AG04449 (cell line): Measurements from ENCODE around the gene AGAP1.

ENCODE experiments used
- CTCF ChIA-PET: fragments of 350-600 bp; formaldehyde crosslinking; extraction: SDS; loops from one replicate; lab custom pipeline; 2021; ENCODE audit warnings: antibody characterized with exemption; lab: Yijun Ruan, JAX
- POLR2A ChIA-PET: fragments of 400-600, 350-600 bp; formaldehyde crosslinking; extraction: SDS; loops from one replicate; lab custom pipeline; 2020; ENCODE audit warnings: antibody characterized with exemption, inconsistent platforms; lab: Yijun Ruan, JAX
- DNase-seq: peaks from one replicate; pipeline ENCODE4 v3.0.0-alpha.2; 2010; ENCODE audit warnings: low read depth, low spot score
- H3K4me3 ChIP-seq: 2 replicates; pipeline ENCODE4 v1.5.1; 2011; ENCODE audit warnings: low read depth, mild to moderate bottlenecking, control low read depth, low read length
- TF ChIP-seq, protein P1 (sequence below): IDR thresholded peaks from one replicate; pipeline ENCODE4 v1.5.1; 2011; ENCODE audit warnings: mild to moderate bottlenecking, moderate library complexity, low read length, control low read depth, inconsistent platforms; ENCODE audit not compliant: insufficient read depth; ENCODE audit errors: missing control alignments

Gene AGAP1

DNA sequence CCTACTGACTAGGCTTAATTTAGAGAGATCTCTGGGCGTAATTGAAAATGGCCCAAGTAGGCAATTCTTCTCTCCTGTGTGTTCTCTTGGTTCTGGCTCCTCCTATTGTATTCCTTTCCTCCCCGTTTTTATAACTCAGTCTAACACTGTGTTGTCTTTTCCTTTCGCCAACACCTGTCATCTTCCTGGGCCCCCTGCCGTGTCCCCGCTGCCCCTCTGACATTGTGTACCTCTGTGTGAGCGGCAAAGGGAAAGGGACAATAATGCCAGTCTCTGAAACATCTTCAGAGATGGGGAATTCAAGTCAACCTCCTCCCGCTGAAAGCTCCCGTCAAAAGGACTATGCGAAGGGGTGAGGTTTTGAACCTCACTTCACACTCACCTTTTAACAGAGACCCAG, 463.4 kb downstream of the AGAP1 start:
- H3K4me3 ChIP-seq = no peak overlapping the region
- TF ChIP-seq, protein P1, sequence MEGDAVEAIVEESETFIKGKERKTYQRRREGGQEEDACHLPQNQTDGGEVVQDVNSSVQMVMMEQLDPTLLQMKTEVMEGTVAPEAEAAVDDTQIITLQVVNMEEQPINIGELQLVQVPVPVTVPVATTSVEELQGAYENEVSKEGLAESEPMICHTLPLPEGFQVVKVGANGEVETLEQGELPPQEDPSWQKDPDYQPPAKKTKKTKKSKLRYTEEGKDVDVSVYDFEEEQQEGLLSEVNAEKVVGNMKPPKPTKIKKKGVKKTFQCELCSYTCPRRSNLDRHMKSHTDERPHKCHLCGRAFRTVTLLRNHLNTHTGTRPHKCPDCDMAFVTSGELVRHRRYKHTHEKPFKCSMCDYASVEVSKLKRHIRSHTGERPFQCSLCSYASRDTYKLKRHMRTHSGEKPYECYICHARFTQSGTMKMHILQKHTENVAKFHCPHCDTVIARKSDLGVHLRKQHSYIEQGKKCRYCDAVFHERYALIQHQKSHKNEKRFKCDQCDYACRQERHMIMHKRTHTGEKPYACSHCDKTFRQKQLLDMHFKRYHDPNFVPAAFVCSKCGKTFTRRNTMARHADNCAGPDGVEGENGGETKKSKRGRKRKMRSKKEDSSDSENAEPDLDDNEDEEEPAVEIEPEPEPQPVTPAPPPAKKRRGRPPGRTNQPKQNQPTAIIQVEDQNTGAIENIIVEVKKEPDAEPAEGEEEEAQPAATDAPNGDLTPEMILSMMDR = no peak
- DNase-seq = no peak
- ChIA-PET CTCF (no interaction called here), POLR2A (no interaction called here)

GRCh38 chr2:235958221-235958930, 464.5 kb downstream of the AGAP1 start:
- no peak overlapping the region for H3K4me3 ChIP-seq
- POLR2A ChIA-PET = no interaction called here
- DNase-seq = no peak
- CTCF ChIA-PET = no interaction called here
- TF ChIP-seq, protein P1 = no peak

GRCh38 chr2:235958931-235959410, 465.1 kb downstream of the AGAP1 start:
- H3K4me3 ChIP-seq = no peak overlapping the region
- POLR2A ChIA-PET = no interaction called here
- no peak for DNase-seq
- TF ChIP-seq, protein P1 = no peak
- CTCF ChIA-PET = no interaction called here

DNA sequence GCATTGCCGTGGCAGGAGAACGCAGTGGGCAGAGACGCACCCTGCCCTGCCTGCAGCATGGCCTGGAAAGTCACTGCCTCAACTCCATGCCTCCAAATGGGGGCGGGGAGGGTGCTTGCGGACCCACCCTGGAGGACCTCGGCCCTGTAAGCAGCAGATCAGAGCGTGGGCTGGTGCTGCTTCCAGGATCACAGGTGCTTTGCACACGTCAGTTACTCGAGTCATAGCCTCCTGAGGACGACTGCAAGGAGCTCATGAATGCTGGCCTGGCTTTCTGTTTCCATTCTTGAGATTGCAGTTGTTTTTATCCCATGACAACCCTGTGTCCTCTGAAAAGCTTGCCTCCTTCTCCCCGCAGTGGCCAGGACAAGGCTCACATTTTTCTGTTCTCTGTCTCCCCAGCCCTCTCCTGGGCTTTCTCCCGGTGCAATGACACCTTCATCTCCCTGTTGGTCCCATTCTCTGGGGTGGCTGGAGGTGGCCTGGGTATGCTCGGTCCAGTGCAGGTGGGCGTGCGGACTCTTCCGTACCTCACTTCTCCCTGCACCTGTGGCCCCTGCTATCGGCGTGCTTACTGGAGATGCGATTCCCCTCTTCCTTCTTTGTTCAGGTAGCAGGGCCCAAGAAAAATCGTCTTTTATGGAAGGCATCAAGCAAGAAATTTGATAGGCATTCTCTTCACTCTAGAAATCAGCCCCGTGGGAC, 466.3 kb downstream of the AGAP1 start:
- CTCF ChIA-PET = no interaction called here
- H3K4me3 ChIP-seq = no peak overlapping the region
- DNase-seq = no peak
- POLR2A ChIA-PET = no interaction called here
- TF ChIP-seq, protein P1 = no peak

DNA sequence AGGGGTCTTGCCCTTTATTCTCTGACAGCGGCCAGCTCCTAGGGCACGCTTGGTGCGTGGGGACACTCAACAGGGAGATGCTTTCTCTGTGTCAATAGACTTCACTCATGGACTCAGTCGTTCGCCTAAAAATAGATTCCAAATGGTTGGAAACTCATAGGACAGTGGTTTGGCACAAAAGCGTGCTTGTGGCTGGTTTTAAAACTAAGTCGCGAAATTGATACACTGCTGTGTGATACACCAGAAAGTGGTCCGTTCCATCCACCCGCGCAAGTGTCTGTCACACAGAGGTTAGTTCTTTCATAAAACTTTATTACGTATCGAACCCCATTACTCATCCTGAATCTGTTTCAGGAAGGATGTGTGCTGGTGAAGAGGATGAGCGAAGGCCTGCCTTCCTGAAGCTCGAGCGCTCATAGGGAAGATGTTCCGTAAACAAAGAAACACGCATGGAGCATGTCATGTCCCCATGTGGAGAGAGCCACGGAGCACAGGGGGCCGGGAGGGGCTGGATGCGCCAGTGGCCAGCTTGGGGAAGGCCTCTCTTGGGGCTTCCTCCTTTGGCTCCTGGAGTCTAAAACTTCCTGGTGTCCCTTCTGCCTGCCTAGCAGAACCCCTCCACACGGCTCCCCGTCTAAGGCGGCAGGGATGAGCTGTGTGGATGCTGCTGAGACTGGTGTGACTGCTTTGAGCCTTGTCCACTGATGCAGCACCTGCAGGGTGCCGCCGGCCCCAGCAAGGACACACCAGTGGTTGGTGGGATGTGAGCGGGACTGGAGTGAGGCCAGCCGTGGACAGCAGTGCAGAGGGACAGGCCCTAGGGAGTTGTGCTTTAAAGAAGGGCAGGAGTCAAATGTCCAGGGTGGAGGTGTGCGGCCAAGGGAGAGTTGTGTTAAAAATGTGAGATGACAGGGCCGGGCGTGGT, 467.1 kb downstream of the AGAP1 start:
- DNase-seq = no peak
- ChIA-PET CTCF (no interaction called here), POLR2A (no interaction called here)
- TF ChIP-seq, protein P1 = no peak
- H3K4me3 ChIP-seq = no peak overlapping the region
